Panc1 (cell line): ENCODE measurements around the gene KNDC1. TPM values are rescaled to one million over a fixed set of nuclear protein-coding genes. Genes with fewer than 3 reads are reported as not detected.
"Not testable (repeated sequence)": the region's sequence is repeated elsewhere in the genome, so short reads cannot be mapped to it uniquely, and the experiment has no call there.

ENCODE experiments used
- ATAC-seq: fragments of 200-7000 bp; cut with Tn5 transposase; 2 replicates; pipeline ENCODE4 v1.9.1; 2020; ENCODE audit warnings: mild to moderate bottlenecking, moderate library complexity
- BruUV-seq: library from RNA; stranded (reverse); fragments of 400-500 nt; replicated peaks from 2 replicates; lab custom pipeline; 2021; lab: Mats Ljungman, UMichigan
- CTCF ChIA-PET: fragments of 300-600 bp; sonication (Branson Sonifier 250); formaldehyde crosslinking; loops from one replicate; lab custom pipeline; 2022; ENCODE audit warnings: antibody characterized with exemption; lab: Charles Lee
- POLR2A ChIA-PET: fragments of 300-600 bp; sonication (Branson Sonifier 250); formaldehyde crosslinking; loops from one replicate; lab custom pipeline; 2022; ENCODE audit warnings: antibody characterized with exemption; lab: Charles Lee
- DNase-seq: peaks from one replicate; pipeline ENCODE4 v3.0.0-alpha.2; 2010; ENCODE audit warnings: low read depth, low spot score
- H3K27ac ChIP-seq: 2 replicates; pipeline ENCODE4 v1.5.1; 2011; ENCODE audit warnings: mild to moderate bottlenecking, low read length, inconsistent platforms
- H3K27me3 ChIP-seq: fragments of 200-500 bp; sonication (Bioruptor generic); 2 replicates; pipeline ENCODE4 v1.6.0; 2014; ENCODE audit warnings: low read length, inconsistent platforms; ENCODE audit not compliant: control insufficient read depth, insufficient read depth
- H3K36me3 ChIP-seq: fragments of 200-500 bp; sonication (Bioruptor generic); 2 replicates; pipeline ENCODE4 v1.5.1; 2014; ENCODE audit warnings: inconsistent platforms, mild to moderate bottlenecking, low read length, moderate library complexity; ENCODE audit not compliant: control insufficient read depth, insufficient read depth
- H3K4me1 ChIP-seq: 2 replicates; pipeline ENCODE4 v1.5.1; 2011; ENCODE audit warnings: inconsistent platforms, mild to moderate bottlenecking, low read length, moderate library complexity; ENCODE audit not compliant: control insufficient read depth, insufficient read depth
- H3K4me3 ChIP-seq, 2 experiments: 2 replicates each; pipeline ENCODE4 v1.5.1; 2011 to 2012; ENCODE audit warnings: low read depth in 2 of 2, low read length in 2 of 2, mild to moderate bottlenecking in 2 of 2, inconsistent platforms in 1 of 2, moderate library complexity in 1 of 2
- H3K9me3 ChIP-seq: fragments of 200-500 bp; sonication (Bioruptor generic); 2 replicates; pipeline ENCODE4 v1.5.1; 2014; ENCODE audit warnings: low read depth, mild to moderate bottlenecking, inconsistent platforms, low read length, moderate library complexity; ENCODE audit not compliant: control insufficient read depth, insufficient read depth
- POLR2AphosphoS5 ChIP-seq: IDR thresholded peaks from 2 replicates; pipeline ENCODE4 v1.6.1; 2012; ENCODE audit warnings: mild to moderate bottlenecking, low read depth, low read length, moderate library complexity
- SIN3A ChIP-seq: IDR thresholded peaks from 2 replicates; pipeline ENCODE4 v1.6.1; 2012; ENCODE audit warnings: low read depth, mild to moderate bottlenecking, low read length, moderate library complexity, borderline replicate concordance; ENCODE audit not compliant: insufficient read depth
- TCF7L2 ChIP-seq: IDR thresholded peaks from 2 replicates; pipeline ENCODE4 v1.6.1; 2011; ENCODE audit warnings: mild to moderate bottlenecking, low read depth, low read length, inconsistent platforms
- in situ Hi-C: cut with HindIII; loops from 2 replicates; pipeline ENCODE4 v1.10.0; 2016; ENCODE audit warnings: low sequenced_read_pairs, low pct_unique_long_range_greater_than_20kb
- intact Hi-C: fragments of 100-400 bp; cut with micrococcal nuclease; formaldehyde crosslinking; loops from one replicate; pipeline ENCODE4 v1.10.0; 2022; ENCODE audit not compliant: unreplicated experiment
- total RNA-seq: library from RNA; stranded (reverse); gene quantifications from one replicate; pipeline ENCODE4 v1.2.1, GENCODE V29; 2021; ENCODE audit not compliant: unreplicated experiment
- TF ChIP-seq, protein P1 (sequence below), 2 experiments: IDR thresholded peaks; 2 replicates each; pipeline ENCODE4 v1.6.1; 2011 to 2012; ENCODE audit warnings: low read depth in 2 of 2, control low read depth in 1 of 2, low read length in 1 of 2, mild to moderate bottlenecking in 1 of 2, moderate library complexity in 1 of 2; ENCODE audit not compliant: insufficient read depth in 1 of 2
- TF ChIP-seq, protein P2 (sequence below): fragments of 450-650 bp; IDR thresholded peaks from 2 replicates; pipeline ENCODE4 v1.5.1; 2017; ENCODE audit warnings: mild to moderate bottlenecking

Gene KNDC1
- total RNA-seq, 1 experiment from 2014 or later, result 2.6 TPM

DNA sequence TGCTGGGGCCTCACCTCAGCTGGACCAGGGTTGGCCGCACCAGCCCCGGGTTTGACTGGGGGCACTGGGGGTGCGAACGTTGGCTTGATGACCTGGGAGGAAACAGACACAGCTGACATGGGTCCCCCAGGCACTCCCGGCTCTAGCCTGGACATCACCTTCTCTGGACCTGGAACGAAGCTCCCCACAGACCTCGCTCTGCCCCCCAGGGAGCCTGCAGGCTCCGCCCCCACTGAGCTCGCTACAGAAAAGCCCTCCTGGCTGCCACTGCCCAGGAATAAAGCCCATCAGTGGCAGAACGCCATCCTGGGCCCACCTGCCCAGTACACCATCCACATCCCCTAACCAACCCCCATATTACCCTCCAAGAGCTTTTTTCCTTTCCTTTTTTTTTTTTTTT, 103.7 kb downstream of the KNDC1 start:
- no peak overlapping the region for H3K27ac ChIP-seq
- H3K36me3 ChIP-seq, result no peaks in the 10 kb centered on the region
- CTCF ChIA-PET, result interaction anchor here (0.6 kb wide), 1 partner anchor 175 kb away, joined by 5 read pairs; no protein-coding TSS in a partner anchor
- BruUV-seq, result no TSS peak
- no peaks in the 10 kb centered on the region for H3K27me3 ChIP-seq
- H3K9me3 ChIP-seq, result no peaks in the 10 kb centered on the region
- POLR2A ChIA-PET, result interaction anchor here (0.7 kb wide), 1 partner anchor 12 kb away, joined by 8 read pairs; no protein-coding TSS in a partner anchor
- TF ChIP-seq POLR2AphosphoS5 (no peak), SIN3A (no peak), TCF7L2 (no peak)
- TF ChIP-seq, protein P1, sequence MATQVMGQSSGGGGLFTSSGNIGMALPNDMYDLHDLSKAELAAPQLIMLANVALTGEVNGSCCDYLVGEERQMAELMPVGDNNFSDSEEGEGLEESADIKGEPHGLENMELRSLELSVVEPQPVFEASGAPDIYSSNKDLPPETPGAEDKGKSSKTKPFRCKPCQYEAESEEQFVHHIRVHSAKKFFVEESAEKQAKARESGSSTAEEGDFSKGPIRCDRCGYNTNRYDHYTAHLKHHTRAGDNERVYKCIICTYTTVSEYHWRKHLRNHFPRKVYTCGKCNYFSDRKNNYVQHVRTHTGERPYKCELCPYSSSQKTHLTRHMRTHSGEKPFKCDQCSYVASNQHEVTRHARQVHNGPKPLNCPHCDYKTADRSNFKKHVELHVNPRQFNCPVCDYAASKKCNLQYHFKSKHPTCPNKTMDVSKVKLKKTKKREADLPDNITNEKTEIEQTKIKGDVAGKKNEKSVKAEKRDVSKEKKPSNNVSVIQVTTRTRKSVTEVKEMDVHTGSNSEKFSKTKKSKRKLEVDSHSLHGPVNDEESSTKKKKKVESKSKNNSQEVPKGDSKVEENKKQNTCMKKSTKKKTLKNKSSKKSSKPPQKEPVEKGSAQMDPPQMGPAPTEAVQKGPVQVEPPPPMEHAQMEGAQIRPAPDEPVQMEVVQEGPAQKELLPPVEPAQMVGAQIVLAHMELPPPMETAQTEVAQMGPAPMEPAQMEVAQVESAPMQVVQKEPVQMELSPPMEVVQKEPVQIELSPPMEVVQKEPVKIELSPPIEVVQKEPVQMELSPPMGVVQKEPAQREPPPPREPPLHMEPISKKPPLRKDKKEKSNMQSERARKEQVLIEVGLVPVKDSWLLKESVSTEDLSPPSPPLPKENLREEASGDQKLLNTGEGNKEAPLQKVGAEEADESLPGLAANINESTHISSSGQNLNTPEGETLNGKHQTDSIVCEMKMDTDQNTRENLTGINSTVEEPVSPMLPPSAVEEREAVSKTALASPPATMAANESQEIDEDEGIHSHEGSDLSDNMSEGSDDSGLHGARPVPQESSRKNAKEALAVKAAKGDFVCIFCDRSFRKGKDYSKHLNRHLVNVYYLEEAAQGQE (IDR thresholded peaks at IDR 0.05; ENCODE audit: insufficient read depth in 1 of 2, low read depth in 2 of 2, low read length in 1 of 2), result no peak
- TF ChIP-seq, protein P2, sequence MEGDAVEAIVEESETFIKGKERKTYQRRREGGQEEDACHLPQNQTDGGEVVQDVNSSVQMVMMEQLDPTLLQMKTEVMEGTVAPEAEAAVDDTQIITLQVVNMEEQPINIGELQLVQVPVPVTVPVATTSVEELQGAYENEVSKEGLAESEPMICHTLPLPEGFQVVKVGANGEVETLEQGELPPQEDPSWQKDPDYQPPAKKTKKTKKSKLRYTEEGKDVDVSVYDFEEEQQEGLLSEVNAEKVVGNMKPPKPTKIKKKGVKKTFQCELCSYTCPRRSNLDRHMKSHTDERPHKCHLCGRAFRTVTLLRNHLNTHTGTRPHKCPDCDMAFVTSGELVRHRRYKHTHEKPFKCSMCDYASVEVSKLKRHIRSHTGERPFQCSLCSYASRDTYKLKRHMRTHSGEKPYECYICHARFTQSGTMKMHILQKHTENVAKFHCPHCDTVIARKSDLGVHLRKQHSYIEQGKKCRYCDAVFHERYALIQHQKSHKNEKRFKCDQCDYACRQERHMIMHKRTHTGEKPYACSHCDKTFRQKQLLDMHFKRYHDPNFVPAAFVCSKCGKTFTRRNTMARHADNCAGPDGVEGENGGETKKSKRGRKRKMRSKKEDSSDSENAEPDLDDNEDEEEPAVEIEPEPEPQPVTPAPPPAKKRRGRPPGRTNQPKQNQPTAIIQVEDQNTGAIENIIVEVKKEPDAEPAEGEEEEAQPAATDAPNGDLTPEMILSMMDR, result no peak
- DNase-seq (no peak), ATAC-seq (no peak)
- H3K4me1 ChIP-seq, result peaks cover 30% of the 10 kb centered on the region
- no peak overlapping the region for H3K4me3 ChIP-seq
- in situ Hi-C loops, result no loop called here
- intact Hi-C loops, result no loop called here

DNA sequence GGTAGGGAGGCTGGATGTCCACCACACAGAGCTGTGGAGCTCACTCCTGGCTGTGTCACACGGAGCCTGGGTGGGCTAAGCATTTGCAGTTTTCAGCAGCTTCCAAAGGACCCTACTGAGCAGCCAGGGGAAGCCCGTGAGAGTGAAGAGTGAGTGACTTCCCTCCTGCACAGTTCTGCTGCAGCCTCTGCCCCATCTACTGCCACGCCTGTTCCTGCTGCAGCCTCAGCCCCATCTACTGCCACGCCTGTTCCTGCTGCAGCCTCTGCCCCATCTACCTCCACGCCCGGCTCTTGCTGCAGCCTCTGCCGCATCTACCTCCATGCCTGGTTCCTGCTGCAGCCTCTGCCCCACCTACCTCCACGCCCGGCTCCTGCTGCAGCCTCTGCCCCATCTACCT, 104.4 kb downstream of the KNDC1 start:
- in situ Hi-C loops, result no loop called here
- DNase-seq, result no peak

DNA sequence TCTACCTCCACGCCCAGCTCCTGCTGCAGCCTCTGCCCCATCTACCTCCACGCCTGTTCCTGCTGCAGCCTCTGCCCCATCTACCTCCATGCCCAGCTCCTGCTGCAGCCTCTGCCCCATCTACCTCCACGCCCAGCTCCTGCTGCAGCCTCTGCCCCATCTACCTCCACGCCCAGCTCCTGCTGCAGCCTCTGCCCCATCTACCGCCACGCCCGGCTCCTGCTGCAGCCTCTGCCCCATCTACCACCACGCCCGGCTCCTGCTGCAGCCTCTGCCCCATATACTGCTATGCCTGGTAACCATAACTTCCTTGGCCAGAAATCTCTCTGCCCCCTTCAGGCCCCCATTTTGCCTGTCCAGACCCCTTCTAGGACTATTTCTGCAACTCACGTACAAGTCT, 105.0 kb downstream of the KNDC1 start:
- BruUV-seq, CTCF ChIA-PET, H3K9me3 ChIP-seq, in situ Hi-C loops, ATAC-seq, H3K27ac ChIP-seq, DNase-seq, H3K4me3 ChIP-seq, H3K27me3 ChIP-seq, H3K36me3 ChIP-seq, intact Hi-C loops: not testable (repeated sequence)
- POLR2A ChIA-PET, result interaction anchor here (0.6 kb wide), 1 partner anchor 47 kb away, joined by 10 read pairs; no protein-coding TSS in a partner anchor
- peaks cover 16% of the 10 kb centered on the region for H3K4me1 ChIP-seq

More for the DNA sequence above, 104.4 kb downstream of the KNDC1 start:
- Histone ChIP-seq H3K36me3 (no peaks in the 10 kb centered on the region), H3K27ac (no peak overlapping the region), H3K4me1 (peaks cover 22% of the 10 kb centered on the region), H3K4me3 (no peak overlapping the region), H3K9me3 (no peaks in the 10 kb centered on the region), H3K27me3 (no peaks in the 10 kb centered on the region)
- POLR2A ChIA-PET, result interaction anchor here (0.6 kb wide), 1 partner anchor 46 kb away, joined by 10 read pairs; no protein-coding TSS in a partner anchor
- CTCF ChIA-PET, result no interaction called here
- ATAC-seq, result no peak
- TF ChIP-seq TCF7L2 (no peak), POLR2AphosphoS5 (no peak), SIN3A (no peak)
- TF ChIP-seq, protein P2, result no peak
- no TSS peak for BruUV-seq
- intact Hi-C loops, result no loop called here
